ENCODE measurements around the gene ADD1.

The ADD1 gene

GRCh38 chr4:2963966-2964471 lies 120.4 kb downstream of the ADD1 start:
- TF ChIP-seq CTCF (IDR thresholded peaks at IDR 0.05; ENCODE audit: insufficient read depth, missing control alignments) = no peak
- no peak for DNase-seq (ENCODE audit: insufficient read length, low spot score)
- no peak for FAIRE-seq

GRCh38 chr4:2964706-2965258 lies 121.1 kb downstream of the ADD1 start:
- FAIRE-seq (no peak), DNase-seq (ENCODE audit: insufficient read length, low spot score) (no peak)
- TF ChIP-seq CTCF (IDR thresholded peaks at IDR 0.05; ENCODE audit: insufficient read depth, missing control alignments) = no peak

GRCh38 chr4:2965262-2965661 lies 121.6 kb downstream of the ADD1 start:
- FAIRE-seq (no peak), DNase-seq (ENCODE audit: insufficient read length, low spot score) (no peak)
- no peak for TF ChIP-seq CTCF (IDR thresholded peaks at IDR 0.05; ENCODE audit: insufficient read depth, missing control alignments)

- DNase-seq (ENCODE audit: insufficient read length, low spot score) = no peak
- no peak for TF ChIP-seq CTCF (IDR thresholded peaks at IDR 0.05; ENCODE audit: insufficient read depth, missing control alignments)
- no peak for FAIRE-seq
Measured at GRCh38 chr4:2968381-2968780, 124.7 kb downstream of the ADD1 start.

GRCh38 chr4:2971275-2971674 lies 127.6 kb downstream of the ADD1 start:
- no peak for TF ChIP-seq CTCF (IDR thresholded peaks at IDR 0.05; ENCODE audit: insufficient read depth, missing control alignments)

GRCh38 chr4:2977211-2978088 lies 133.8 kb downstream of the ADD1 start:
- no peak for FAIRE-seq
- DNase-seq (ENCODE audit: insufficient read length, low spot score) = no peak
- TF ChIP-seq CTCF (IDR thresholded peaks at IDR 0.05; ENCODE audit: insufficient read depth, missing control alignments) = no peak

More at GRCh38 chr4:2971275-2971674, 127.6 kb downstream of the ADD1 start:
- DNase-seq (ENCODE audit: insufficient read length, low spot score) = no peak
- FAIRE-seq = no peak
